ENCODE measurements around the gene MEGF9.
"Not testable (repeated sequence)": the region's sequence is repeated elsewhere in the genome, so short reads cannot be mapped to it uniquely, and the experiment has no call there.

The MEGF9 gene

DNA sequence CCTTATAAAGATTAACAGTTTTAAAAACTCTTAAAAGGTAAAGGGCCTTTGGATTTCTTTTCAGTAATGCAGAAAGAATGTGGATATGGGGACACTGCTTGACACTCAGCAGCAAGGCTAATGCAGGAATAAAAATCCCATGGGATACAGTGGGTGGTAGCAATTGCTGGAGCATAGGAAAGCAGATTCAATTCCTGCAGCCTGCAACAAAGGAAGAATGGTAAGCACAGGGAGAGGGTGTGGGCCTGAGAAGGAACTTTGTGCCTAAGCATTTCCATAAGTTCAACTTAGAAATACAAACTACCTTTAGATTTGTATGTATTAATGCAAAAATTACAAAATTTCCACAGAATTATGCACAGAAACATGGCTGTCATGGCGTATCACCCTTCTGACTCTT is 68.5 kb downstream of the MEGF9 start:
- Histone ChIP-seq H3K9me3 (ENCODE audit: control insufficient read depth, low read length) (no peaks in the 10 kb centered on the region), H3K4me3 (ENCODE audit: low read length) (no peak overlapping the region), H3K36me3 (ENCODE audit: control insufficient read depth, insufficient read depth, low read length) (no peaks in the 10 kb centered on the region), H3K9ac (ENCODE audit: low read length) (no peak overlapping the region), H3K4me1 (ENCODE audit: control insufficient read depth, insufficient read depth, low read length) (peaks cover 15% of the 10 kb centered on the region), H3K27me3 (ENCODE audit: control insufficient read depth, insufficient read depth, low read length) (no peaks in the 10 kb centered on the region)

DNA sequence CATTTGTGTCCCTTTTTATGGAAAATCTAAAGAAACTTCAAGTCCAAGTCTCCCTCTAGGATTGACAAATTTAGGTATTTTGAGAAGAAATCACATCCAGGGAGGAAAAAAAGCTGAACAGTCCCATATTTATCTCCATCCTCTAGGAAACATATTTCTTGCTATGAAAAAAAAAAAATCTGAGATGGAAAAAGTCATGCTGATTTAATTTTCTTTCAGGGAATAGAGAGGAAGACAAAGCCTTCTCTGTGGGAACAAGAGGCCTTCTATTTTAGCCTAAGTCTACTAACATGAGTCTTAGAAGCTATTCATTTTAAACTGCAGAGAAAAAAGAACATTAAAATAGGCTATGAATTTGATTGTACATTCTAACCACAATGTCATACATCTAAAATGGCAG is 71.2 kb downstream of the MEGF9 start:
- Histone ChIP-seq H3K9ac (ENCODE audit: low read length) (no peak overlapping the region), H3K27me3 (ENCODE audit: control insufficient read depth, insufficient read depth, low read length) (no peaks in the 10 kb centered on the region), H3K36me3 (ENCODE audit: control insufficient read depth, insufficient read depth, low read length) (no peaks in the 10 kb centered on the region), H3K4me3 (ENCODE audit: low read length) (no peak overlapping the region), H3K9me3 (ENCODE audit: control insufficient read depth, low read length) (no peaks in the 10 kb centered on the region), H3K4me1 (ENCODE audit: control insufficient read depth, insufficient read depth, low read length) (peaks cover 14% of the 10 kb centered on the region)

DNA sequence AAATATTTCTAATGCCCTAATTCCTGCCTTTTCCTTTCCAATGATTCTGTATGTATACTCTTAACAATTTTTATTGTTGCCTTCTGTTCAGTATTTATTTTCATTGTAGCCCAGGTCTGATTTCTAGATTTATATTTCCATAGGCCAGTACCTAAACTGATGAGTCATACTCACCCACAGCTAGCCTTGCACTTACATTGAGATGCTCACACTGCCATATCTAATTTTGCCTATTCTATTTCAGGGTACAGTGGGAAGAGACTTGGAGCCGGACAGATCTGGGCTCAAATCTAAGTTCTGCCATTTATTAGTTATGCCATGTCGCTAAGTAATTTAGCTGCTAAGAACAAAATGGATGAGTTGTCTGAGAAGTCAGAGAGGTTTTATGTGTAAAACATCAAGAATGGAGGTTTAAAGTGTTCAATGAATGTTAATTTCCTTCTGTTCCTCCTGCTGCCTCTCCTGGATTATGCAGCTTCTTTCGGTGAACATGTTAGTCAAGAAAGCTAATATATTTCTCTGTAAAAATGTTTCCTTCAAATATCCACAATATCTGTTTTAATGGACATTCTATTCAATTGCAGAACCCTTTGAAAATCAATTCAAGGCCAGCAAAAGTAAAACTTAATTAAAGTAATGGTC is 72.0 kb downstream of the MEGF9 start:
- no peaks in the 10 kb centered on the region for H3K27me3 ChIP-seq (ENCODE audit: control insufficient read depth, insufficient read depth, low read length)
- no peak overlapping the region for H3K4me3 ChIP-seq (ENCODE audit: low read length)
- no peaks in the 10 kb centered on the region for H3K9me3 ChIP-seq (ENCODE audit: control insufficient read depth, low read length)
- no peaks in the 10 kb centered on the region for H3K36me3 ChIP-seq (ENCODE audit: control insufficient read depth, insufficient read depth, low read length)
- no peak overlapping the region for H3K9ac ChIP-seq (ENCODE audit: low read length)
- peaks cover 11% of the 10 kb centered on the region for H3K4me1 ChIP-seq (ENCODE audit: control insufficient read depth, insufficient read depth, low read length)

DNA sequence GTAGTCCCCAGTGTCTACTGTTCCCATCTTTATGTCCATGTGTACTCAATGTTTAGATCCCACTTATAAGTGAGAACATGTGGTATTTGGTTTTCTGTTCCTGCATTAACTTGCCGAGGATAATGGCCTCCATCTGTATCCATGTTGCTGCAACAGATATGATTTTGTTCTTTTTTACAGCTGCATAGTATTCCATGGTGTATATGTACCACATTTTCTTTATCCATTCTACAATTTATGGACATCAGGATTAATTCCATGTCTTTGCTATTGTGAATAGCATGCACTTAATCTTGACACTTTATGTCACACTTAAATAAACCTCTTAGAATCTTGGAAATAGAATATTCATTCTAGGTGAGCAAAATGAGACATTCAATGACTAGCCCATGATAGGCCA is 73.4 kb downstream of the MEGF9 start:
- H3K9me3 ChIP-seq (ENCODE audit: control insufficient read depth, low read length); H3K9ac ChIP-seq (ENCODE audit: low read length); H3K27me3 ChIP-seq (ENCODE audit: control insufficient read depth, insufficient read depth, low read length); H3K4me3 ChIP-seq (ENCODE audit: low read length); H3K36me3 ChIP-seq (ENCODE audit: control insufficient read depth, insufficient read depth, low read length); H3K4me1 ChIP-seq (ENCODE audit: control insufficient read depth, insufficient read depth, low read length): not testable (repeated sequence)

DNA sequence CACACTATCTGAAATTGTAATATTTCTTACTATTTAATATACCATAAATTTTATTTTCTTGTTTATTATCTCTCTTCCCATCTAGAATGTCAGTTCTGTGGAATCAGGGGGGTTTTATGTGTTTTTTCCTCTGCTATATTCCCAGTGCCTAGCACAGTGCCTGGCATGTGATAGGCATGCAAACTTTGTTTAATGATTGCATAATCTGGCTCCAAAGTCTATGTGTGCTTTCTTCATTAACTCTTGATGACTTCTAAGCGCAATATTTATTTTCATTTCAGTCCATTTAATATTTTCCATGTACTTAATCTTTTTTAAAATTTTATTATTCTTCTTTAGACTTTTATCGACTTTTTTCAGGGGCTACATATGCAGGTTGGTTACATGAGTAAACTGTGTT is 73.9 kb downstream of the MEGF9 start:
- no peaks in the 10 kb centered on the region for H3K4me1 ChIP-seq (ENCODE audit: control insufficient read depth, insufficient read depth, low read length)
- H3K9ac ChIP-seq (ENCODE audit: low read length), result no peak overlapping the region
- no peak overlapping the region for H3K4me3 ChIP-seq (ENCODE audit: low read length)
- no peaks in the 10 kb centered on the region for H3K9me3 ChIP-seq (ENCODE audit: control insufficient read depth, low read length)
- H3K27me3 ChIP-seq (ENCODE audit: control insufficient read depth, insufficient read depth, low read length), result no peaks in the 10 kb centered on the region
- H3K36me3 ChIP-seq (ENCODE audit: control insufficient read depth, insufficient read depth, low read length), result no peaks in the 10 kb centered on the region

DNA sequence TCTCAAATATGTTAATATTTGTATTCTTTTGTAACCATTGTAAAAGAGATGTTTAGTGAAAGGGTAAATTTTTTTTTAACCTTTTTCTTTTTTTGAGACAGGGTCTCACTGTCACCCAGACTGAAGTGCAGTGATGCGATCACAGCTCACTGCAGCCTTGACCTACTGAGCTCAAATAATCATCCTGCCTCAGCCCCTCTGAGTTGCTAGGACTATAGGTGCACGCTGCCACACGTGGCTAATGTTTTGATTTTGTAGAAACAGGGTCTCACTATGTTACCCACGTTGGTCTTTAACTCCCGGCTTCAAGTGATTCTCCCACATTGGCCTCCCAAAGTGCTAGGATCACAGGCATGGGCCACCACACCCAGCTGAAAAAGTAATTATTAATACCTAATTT is 76.4 kb downstream of the MEGF9 start:
- H3K4me1 ChIP-seq (ENCODE audit: control insufficient read depth, insufficient read depth, low read length), result no peaks in the 10 kb centered on the region
- H3K4me3 ChIP-seq (ENCODE audit: low read length), result no peak overlapping the region
- no peaks in the 10 kb centered on the region for H3K27me3 ChIP-seq (ENCODE audit: control insufficient read depth, insufficient read depth, low read length)
- H3K9me3 ChIP-seq (ENCODE audit: control insufficient read depth, low read length), result no peaks in the 10 kb centered on the region
- H3K36me3 ChIP-seq (ENCODE audit: control insufficient read depth, insufficient read depth, low read length), result no peaks in the 10 kb centered on the region
- no peak overlapping the region for H3K9ac ChIP-seq (ENCODE audit: low read length)

DNA sequence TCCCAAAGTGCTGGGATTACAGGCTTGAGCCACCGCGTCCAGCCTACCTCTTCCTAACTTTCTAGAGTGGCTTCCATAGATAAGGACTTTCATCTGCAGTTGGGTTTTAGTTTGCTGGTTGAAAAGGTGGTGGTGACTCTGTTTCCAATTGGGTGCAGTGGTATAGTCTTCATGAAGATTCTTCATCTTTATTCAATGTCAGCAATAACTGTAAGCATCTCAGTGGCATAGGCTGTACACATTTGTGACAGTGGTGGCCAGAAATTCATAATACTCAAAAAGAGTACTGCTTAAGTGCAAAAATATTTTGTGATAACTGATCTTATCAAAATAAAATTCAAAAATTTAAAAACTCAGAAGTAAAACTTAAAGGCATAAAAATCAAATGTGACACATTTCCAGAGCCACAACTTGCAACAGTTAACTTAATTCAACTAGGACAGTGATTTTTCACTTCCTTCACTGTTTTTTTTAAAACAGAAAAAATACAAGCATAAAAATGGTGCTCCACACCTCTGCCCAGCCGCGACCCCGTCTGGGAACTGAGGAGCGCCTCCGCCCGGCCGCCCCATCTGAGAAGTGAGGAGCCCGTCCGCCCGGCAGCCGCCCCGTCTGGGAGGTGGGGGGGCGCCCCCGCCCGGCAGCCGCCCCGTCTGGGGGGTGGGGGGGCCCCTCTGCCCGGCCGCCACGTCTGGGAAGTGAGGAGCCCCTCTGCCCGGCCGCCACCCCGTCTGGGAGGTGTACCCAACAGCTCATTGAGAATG is 77.9 kb downstream of the MEGF9 start:
- H3K27me3 ChIP-seq (ENCODE audit: control insufficient read depth, insufficient read depth, low read length), result no peaks in the 10 kb centered on the region
- no peak overlapping the region for H3K4me3 ChIP-seq (ENCODE audit: low read length)
- H3K4me1 ChIP-seq (ENCODE audit: control insufficient read depth, insufficient read depth, low read length), result no peaks in the 10 kb centered on the region
- H3K9me3 ChIP-seq (ENCODE audit: control insufficient read depth, low read length), result no peaks in the 10 kb centered on the region
- H3K9ac ChIP-seq (ENCODE audit: low read length), result no peak overlapping the region
- no peaks in the 10 kb centered on the region for H3K36me3 ChIP-seq (ENCODE audit: control insufficient read depth, insufficient read depth, low read length)

DNA sequence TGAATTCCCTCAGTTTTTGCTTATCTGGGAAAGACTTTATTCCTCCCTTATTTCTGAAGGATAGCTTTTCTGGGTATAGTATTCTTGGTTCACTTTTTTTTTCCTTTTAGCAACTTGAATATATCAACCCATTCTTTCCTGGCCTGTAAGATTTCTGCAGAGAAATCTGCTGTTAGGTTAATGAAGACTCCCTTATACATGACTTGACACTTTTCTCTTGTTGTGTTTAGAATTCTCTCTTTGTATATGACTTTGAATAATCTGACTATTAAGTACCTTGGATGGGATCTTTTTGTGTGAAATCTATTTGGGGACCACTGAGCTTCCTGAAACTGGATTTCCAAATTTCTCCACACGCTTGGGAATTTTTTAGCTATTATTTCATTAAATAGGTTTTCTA is 79.3 kb downstream of the MEGF9 start:
- Histone ChIP-seq H3K4me1 (ENCODE audit: control insufficient read depth, insufficient read depth, low read length) (no peaks in the 10 kb centered on the region), H3K27me3 (ENCODE audit: control insufficient read depth, insufficient read depth, low read length) (no peaks in the 10 kb centered on the region), H3K4me3 (ENCODE audit: low read length) (no peak overlapping the region), H3K36me3 (ENCODE audit: control insufficient read depth, insufficient read depth, low read length) (no peaks in the 10 kb centered on the region), H3K9me3 (ENCODE audit: control insufficient read depth, low read length) (no peaks in the 10 kb centered on the region), H3K9ac (ENCODE audit: low read length) (no peak overlapping the region)

DNA sequence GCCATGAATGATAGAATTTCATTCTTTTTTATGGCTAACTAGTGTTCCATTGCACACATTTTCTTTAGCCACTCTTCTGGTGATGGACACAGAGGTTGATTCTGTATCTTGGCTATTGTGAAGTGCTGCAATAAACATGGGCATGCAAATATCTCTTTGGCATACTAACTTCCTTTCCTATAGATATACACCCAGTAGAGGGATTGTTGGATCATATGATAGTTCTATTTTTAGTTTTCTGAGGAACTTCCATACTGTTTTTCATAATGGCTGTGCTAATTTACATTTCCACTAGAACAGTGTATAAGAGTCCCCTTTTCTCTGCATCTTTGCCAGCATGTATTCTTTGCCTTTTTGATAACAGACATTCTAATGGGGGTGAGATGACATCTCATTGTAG is 83.9 kb downstream of the MEGF9 start:
- Histone ChIP-seq H3K4me3 (ENCODE audit: low read length) (no peak overlapping the region), H3K9me3 (ENCODE audit: control insufficient read depth, low read length) (no peaks in the 10 kb centered on the region), H3K4me1 (ENCODE audit: control insufficient read depth, insufficient read depth, low read length) (peaks cover 12% of the 10 kb centered on the region), H3K27me3 (ENCODE audit: control insufficient read depth, insufficient read depth, low read length) (no peaks in the 10 kb centered on the region), H3K9ac (ENCODE audit: low read length) (no peak overlapping the region), H3K36me3 (ENCODE audit: control insufficient read depth, insufficient read depth, low read length) (no peaks in the 10 kb centered on the region)

DNA sequence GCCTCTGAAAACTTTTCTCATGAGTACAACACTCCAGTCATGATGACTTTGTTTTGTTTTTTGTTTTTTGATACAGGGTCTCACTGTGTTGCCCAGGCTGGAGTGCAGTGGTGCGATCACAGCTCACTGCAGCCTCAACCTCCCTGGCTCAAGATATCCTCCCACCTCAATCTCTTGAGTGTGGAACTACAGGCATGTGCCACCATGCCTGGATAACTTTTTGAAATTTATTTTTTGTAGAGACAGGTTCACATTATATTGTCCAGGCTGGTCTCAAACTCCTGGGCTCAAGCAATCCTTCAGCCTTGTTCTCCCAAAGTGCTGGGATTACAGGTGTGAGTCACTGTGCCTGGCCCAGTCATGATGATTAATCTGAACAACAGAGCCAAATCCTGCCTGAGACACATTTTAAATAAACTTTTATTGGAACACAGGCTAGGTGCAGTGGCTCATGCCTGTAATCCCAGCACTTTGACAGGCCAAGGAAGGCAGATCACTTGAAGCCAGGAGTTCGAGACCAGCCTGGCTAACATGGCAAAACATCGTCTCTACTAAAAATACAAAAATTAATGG is 85.3 kb downstream of the MEGF9 start:
- peaks cover 12% of the 10 kb centered on the region for H3K4me1 ChIP-seq (ENCODE audit: control insufficient read depth, insufficient read depth, low read length)
- not testable (repeated sequence) for H3K9ac ChIP-seq (ENCODE audit: low read length); H3K4me3 ChIP-seq (ENCODE audit: low read length); H3K27me3 ChIP-seq (ENCODE audit: control insufficient read depth, insufficient read depth, low read length); H3K36me3 ChIP-seq (ENCODE audit: control insufficient read depth, insufficient read depth, low read length); H3K9me3 ChIP-seq (ENCODE audit: control insufficient read depth, low read length)

DNA sequence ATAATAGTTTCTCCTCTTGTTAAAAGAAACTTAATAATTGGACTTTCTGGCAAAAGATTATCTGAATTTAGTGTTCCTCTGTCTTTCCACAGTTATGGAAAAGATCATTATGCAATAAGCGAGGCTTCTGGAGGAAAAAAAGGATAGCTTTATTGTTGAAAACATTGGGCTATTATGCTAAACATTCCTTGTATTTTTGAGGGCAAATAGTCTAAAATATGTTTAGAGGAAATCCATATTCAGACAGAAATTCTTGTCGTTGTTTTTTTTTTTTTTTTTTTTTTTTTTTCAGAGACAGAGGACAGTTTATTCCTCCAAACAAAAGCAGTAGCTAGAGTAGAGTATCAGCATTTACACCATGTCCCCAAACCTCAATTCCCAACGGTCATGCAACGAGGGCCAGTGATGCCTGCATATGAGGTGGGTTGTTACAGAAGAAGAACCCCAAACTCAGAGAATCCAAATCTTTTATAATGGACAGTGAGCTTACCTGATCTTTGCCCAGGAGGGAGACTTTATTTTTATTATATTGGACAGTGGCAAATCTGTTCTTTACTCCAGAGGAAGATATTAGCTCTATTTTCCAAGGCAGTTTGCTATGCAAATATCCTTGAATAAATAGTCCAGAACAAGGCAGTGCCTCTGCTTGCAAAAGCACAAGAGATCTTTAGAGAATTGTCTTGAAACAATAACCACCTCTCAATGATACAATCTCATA is 85.9 kb downstream of the MEGF9 start:
- Histone ChIP-seq H3K36me3 (ENCODE audit: control insufficient read depth, insufficient read depth, low read length) (no peaks in the 10 kb centered on the region), H3K4me1 (ENCODE audit: control insufficient read depth, insufficient read depth, low read length) (peaks cover 12% of the 10 kb centered on the region), H3K27me3 (ENCODE audit: control insufficient read depth, insufficient read depth, low read length) (no peaks in the 10 kb centered on the region), H3K9me3 (ENCODE audit: control insufficient read depth, low read length) (no peaks in the 10 kb centered on the region), H3K9ac (ENCODE audit: low read length) (no peak overlapping the region), H3K4me3 (ENCODE audit: low read length) (no peak overlapping the region)

DNA sequence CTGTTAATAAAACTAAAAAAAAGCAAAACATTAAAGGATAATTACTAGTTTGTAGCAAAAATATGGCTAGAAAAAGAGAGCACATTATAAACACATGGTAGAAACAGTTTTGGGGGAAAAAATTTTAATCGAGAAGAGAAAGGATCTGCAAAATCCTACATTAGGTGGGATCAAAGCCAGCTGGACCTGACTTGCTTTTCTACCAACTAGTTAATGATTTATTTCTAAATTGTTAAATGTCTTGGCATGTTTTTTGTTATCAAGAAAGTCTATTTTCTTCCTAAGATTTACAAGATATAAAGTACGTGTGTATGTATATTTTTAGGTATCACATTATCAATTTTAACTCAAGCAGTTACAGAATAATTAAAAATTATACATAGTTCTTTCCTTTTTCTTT is 87.2 kb downstream of the MEGF9 start:
- H3K4me1 ChIP-seq (ENCODE audit: control insufficient read depth, insufficient read depth, low read length), result peaks cover 12% of the 10 kb centered on the region

More for the DNA sequence above, 87.2 kb downstream of the MEGF9 start:
- H3K36me3 ChIP-seq (ENCODE audit: control insufficient read depth, insufficient read depth, low read length), result no peaks in the 10 kb centered on the region
- H3K9me3 ChIP-seq (ENCODE audit: control insufficient read depth, low read length), result no peaks in the 10 kb centered on the region
- no peak overlapping the region for H3K4me3 ChIP-seq (ENCODE audit: low read length)
- H3K27me3 ChIP-seq (ENCODE audit: control insufficient read depth, insufficient read depth, low read length), result no peaks in the 10 kb centered on the region
- no peak overlapping the region for H3K9ac ChIP-seq (ENCODE audit: low read length)
